Neutrophil (primary cell): ENCODE measurements around the gene MICU1.

ENCODE experiments used
- H3K27ac ChIP-seq: fragments of 200-600 bp; sonication (generic); 2 replicates; pipeline ENCODE4 v1.5.1; 2016; ENCODE audit warnings: mild to moderate bottlenecking, moderate library complexity
- H3K27me3 ChIP-seq: fragments of 200-600 bp; sonication (generic); 2 replicates; pipeline ENCODE4 v1.6.0; 2016; ENCODE audit warnings: mild to moderate bottlenecking
- H3K36me3 ChIP-seq: fragments of 200-600 bp; sonication (generic); 2 replicates; pipeline ENCODE4 v1.5.1; 2017
- H3K4me1 ChIP-seq, 2 experiments: fragments of 200-600 bp in 1 of 2; sonication (generic) in 1 of 2; 1 replicate in 1 of 2; 2 replicates in 1 of 2; pipeline versions ENCODE4 v1.5.1 to v1.6.1; 2013 to 2016; ENCODE audit warnings: low read depth in 1 of 2, low read length in 1 of 2, mild to moderate bottlenecking in 1 of 2, moderate library complexity in 1 of 2; ENCODE audit not compliant: control insufficient read depth in 1 of 2, insufficient read depth in 1 of 2
- H3K4me3 ChIP-seq, 2 experiments: fragments of 200-600 bp in 1 of 2; sonication (generic) in 1 of 2; 1 replicate in 1 of 2; 2 replicates in 1 of 2; pipeline ENCODE4 v1.5.1; 2013 to 2016; ENCODE audit warnings: low read depth in 1 of 2, low read length in 1 of 2, mild to moderate bottlenecking in 1 of 2, moderate library complexity in 1 of 2
- H3K9me3 ChIP-seq: fragments of 200-600 bp; sonication (generic); 2 replicates; pipeline ENCODE4 v1.5.1; 2016
- CTCF ChIP-seq: fragments of 200-600 bp; sonication (generic); IDR thresholded peaks from 2 replicates; pipeline ENCODE4 v1.5.1; 2016; ENCODE audit warnings: antibody characterized with exemption

MICU1 gene

GRCh38 chr10:72370201-72370722 is 255.6 kb downstream of the MICU1 start:
- TF ChIP-seq CTCF = no peak
- Histone ChIP-seq H3K27ac (no peak overlapping the region), H3K36me3 (peaks cover 49% of the 10 kb centered on the region), H3K9me3 (no peaks in the 10 kb centered on the region), H3K27me3 (no peaks in the 10 kb centered on the region), H3K4me3 (no peak overlapping the region), H3K4me1 (no peaks in the 10 kb centered on the region)

- peaks cover 45% of the 10 kb centered on the region for H3K36me3 ChIP-seq
Measured at GRCh38 chr10:72367301-72367960, 258.4 kb downstream of the MICU1 start.

GRCh38 chr10:72365106-72365895 is 260.6 kb downstream of the MICU1 start:
- peaks cover 12 to 16% of the 10 kb centered on the region in 2 experiments for H3K4me1 ChIP-seq
- no peak for TF ChIP-seq CTCF
- no peaks in the 10 kb centered on the region for H3K27me3 ChIP-seq
- peaks cover 45% of the 10 kb centered on the region for H3K36me3 ChIP-seq
- no peak overlapping the region for H3K4me3 ChIP-seq
- peak overlapping the region; percentile 76 for H3K27ac ChIP-seq
- H3K9me3 ChIP-seq = no peaks in the 10 kb centered on the region

More at GRCh38 chr10:72367301-72367960, 258.4 kb downstream of the MICU1 start:
- Histone ChIP-seq H3K27me3 (no peaks in the 10 kb centered on the region), H3K4me1 (peaks cover 12 to 16% of the 10 kb centered on the region in 2 experiments), H3K27ac (no peak overlapping the region), H3K4me3 (no peak overlapping the region), H3K9me3 (no peaks in the 10 kb centered on the region)
- no peak for TF ChIP-seq CTCF

- Histone ChIP-seq H3K36me3 (peaks cover 43% of the 10 kb centered on the region), H3K4me3 (peak overlapping the region; percentile 36 to 39), H3K4me1 (peaks cover 12 to 16% of the 10 kb centered on the region in 2 experiments), H3K27me3 (no peaks in the 10 kb centered on the region), H3K9me3 (no peaks in the 10 kb centered on the region), H3K27ac (peak overlapping the region; percentile 76)
- TF ChIP-seq CTCF = peak; percentile 96
Measured at GRCh38 chr10:72364239-72364777, 261.6 kb downstream of the MICU1 start.

- Histone ChIP-seq H3K4me1 (peaks cover 22 to 23% of the 10 kb centered on the region in 2 experiments), H3K36me3 (no peaks in the 10 kb centered on the region), H3K27ac (no peak overlapping the region), H3K27me3 (no peaks in the 10 kb centered on the region), H3K4me3 (no peak overlapping the region), H3K9me3 (no peaks in the 10 kb centered on the region)
- no peak for TF ChIP-seq CTCF
Measured at GRCh38 chr10:72356987-72357386, 268.9 kb downstream of the MICU1 start.
